Activated T-helper 1 cell treated with anti-CD3 and anti-CD28 coated beads, Interleukin-2, amount 50 U/mL, for 16 hours (primary cell): ENCODE measurements around the gene LGALSL.

Experiments
- DNase-seq, 2 donors: peaks; one replicate each; pipeline ENCODE4 v3.0.0-alpha.2; 2020; ENCODE audit warnings: low read depth in 1 of 2, low spot score in 1 of 2

LGALSL gene

GRCh38 chr2:64492272-64492671 lies 38.3 kb downstream of the LGALSL start:
- DNase-seq: no peak

- no peak for DNase-seq
These were observed 38.9 kb downstream of the LGALSL start for GRCh38 chr2:64492821-64493220.

- DNase-seq: no peak
These were observed 39.8 kb downstream of the LGALSL start for GRCh38 chr2:64493788-64494187.

GRCh38 chr2:64498438-64498837 lies 44.5 kb downstream of the LGALSL start:
- DNase-seq: no peak

- DNase-seq: no peak
These were observed 46.6 kb downstream of the LGALSL start for GRCh38 chr2:64500549-64500948.

- DNase-seq: no peak
These were observed 48.0 kb downstream of the LGALSL start for GRCh38 chr2:64501946-64502345.

GRCh38 chr2:64502860-64503259 lies 48.9 kb downstream of the LGALSL start:
- DNase-seq: no peak

GRCh38 chr2:64504774-64505720 lies 51.1 kb downstream of the LGALSL start:
- no peak for DNase-seq

GRCh38 chr2:64506686-64507085 lies 52.7 kb downstream of the LGALSL start:
- DNase-seq: no peak
